RWPE2 (cell line): Measurements from ENCODE around the gene TP53TG3.
"Not testable (repeated sequence)": the region's sequence is repeated elsewhere in the genome, so short reads cannot be mapped to it uniquely, and the experiment has no call there.

Experiments used
- ATAC-seq: fragments of 200-7000 bp; cut with Tn5 transposase; 3 replicates; pipeline ENCODE4 v1.9.1; 2021; ENCODE audit warnings: low read depth
- DNase-seq: peaks from one replicate; pipeline ENCODE4 v3.0.0-alpha.2; 2020; ENCODE audit warnings: low spot score
- H3K27ac ChIP-seq: fragments of 450-650 bp; 2 replicates; pipeline ENCODE4 v1.5.1; 2017; ENCODE audit warnings: mild to moderate bottlenecking; ENCODE audit not compliant: poor library complexity, severe bottlenecking
- H3K27me3 ChIP-seq: fragments of 250-450 bp; sonication (Bioruptor Pico); 2 replicates; pipeline ENCODE4 v1.5.1; 2021; ENCODE audit warnings: mild to moderate bottlenecking, moderate library complexity; ENCODE audit not compliant: insufficient read depth, poor library complexity, severe bottlenecking
- H3K36me3 ChIP-seq: fragments of 250-450 bp; sonication (Bioruptor Pico); 2 replicates; pipeline ENCODE4 v1.5.1; 2020; ENCODE audit warnings: low read depth, mild to moderate bottlenecking, moderate library complexity
- H3K4me1 ChIP-seq: fragments of 250-450 bp; sonication (Bioruptor Pico); 2 replicates; pipeline ENCODE4 v1.5.1; 2021; ENCODE audit warnings: mild to moderate bottlenecking, moderate library complexity; ENCODE audit not compliant: insufficient read depth, poor library complexity, severe bottlenecking
- H3K4me3 ChIP-seq: fragments of 250-450 bp; sonication (Bioruptor Pico); 2 replicates; pipeline ENCODE4 v1.5.1; 2021; ENCODE audit warnings: mild to moderate bottlenecking, moderate library complexity; ENCODE audit not compliant: severe bottlenecking
- H3K9me3 ChIP-seq: fragments of 250-450 bp; sonication (Bioruptor Pico); 2 replicates; pipeline ENCODE4 v1.5.1; 2021; ENCODE audit warnings: mild to moderate bottlenecking, moderate library complexity; ENCODE audit not compliant: severe bottlenecking

Gene TP53TG3, protein sequence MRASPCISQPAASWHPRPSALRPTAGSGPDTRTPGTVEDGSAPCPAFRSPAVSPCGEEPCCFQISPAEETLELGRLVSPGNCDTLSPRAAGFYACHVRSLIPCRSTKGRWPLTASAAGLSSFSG

DNA sequence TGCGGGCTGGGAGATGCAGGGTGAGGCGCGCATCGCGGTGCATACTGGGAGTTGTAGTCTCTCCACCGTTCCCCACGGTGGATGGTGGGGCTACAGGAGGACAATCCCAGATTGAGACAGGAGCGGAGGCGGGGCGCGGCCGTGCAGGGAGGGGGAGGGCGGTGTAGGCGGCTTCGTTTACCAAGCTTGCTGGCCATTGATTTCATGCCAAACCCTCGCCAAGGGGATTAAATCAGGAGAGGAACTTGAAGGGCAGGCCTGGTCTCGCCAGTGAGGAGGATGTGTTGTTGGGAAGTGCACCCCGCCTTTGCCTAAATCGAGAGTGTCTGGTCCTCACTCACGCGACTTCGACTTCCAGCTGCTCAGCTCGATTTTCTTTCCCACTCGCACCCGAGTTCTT, at the start of gene TP53TG3:
TSS of gene TP53TG3 (minus strand) at position 101 of the 400 bp plus-strand sequence. CDS start at position 33, 68 bp downstream.
- not testable (repeated sequence) for H3K27ac ChIP-seq, ATAC-seq, H3K4me3 ChIP-seq, H3K27me3 ChIP-seq, H3K36me3 ChIP-seq, H3K9me3 ChIP-seq, H3K4me1 ChIP-seq, DNase-seq

DNA sequence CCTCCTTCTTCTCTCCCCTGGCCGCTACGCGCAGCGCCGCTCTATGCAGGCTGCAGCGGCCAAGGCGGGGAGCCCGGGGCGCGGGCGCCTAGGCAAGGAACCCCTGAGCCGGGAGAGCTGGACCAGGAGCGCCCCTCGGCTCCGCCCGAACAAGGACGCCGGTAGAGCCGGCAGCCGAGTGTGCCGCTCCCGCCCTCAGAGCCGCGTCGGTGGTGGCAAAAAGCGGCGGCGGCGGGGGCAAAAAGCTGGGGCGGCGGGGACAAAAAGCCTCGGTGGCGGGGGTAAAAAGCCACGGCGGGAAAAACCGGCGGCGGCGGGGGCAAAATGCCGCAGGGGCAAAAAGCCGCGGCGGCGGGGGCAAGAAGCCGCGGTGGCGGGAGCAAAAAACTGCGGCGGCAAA, 25.1 kb downstream of the TP53TG3 start:
- H3K27me3 ChIP-seq, H3K4me3 ChIP-seq, H3K27ac ChIP-seq, H3K36me3 ChIP-seq, DNase-seq, ATAC-seq, H3K9me3 ChIP-seq, H3K4me1 ChIP-seq: not testable (repeated sequence)

DNA sequence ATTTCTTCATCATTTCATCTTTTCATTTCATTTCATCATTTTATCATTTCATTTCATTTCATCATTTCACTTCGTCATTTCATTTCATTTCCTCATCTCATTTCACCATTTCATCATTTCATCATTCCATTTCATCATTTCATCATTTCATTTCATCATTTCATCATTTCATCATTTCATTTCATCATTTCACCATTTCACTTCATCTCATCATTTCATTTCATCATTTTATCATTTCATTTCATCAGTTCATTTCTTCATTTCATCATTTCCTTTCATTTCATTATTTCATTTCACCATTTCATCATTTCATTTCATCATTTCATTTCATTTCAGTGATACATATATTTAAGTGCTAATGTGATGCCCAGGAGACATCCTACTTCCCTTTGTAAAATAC, 28.4 kb downstream of the TP53TG3 start:
- not testable (repeated sequence) for H3K27ac ChIP-seq

DNA sequence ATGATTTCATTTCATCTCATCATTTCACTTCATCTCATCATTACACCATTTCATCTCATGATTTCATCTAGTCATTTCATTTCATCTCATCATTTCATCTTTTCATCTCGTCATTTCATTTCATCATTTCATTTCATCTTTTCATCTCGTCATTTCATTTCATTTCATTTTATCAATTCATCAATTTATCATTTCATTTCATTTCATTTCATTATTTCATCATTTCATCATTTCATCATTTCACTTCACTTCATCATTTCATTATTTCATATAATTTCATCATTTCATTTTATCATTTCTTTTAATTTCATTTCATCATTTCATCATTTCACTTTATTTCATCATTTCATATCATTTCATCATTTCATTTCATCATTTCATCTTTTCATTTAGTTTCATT, 29.2 kb downstream of the TP53TG3 start:
- ATAC-seq, H3K27me3 ChIP-seq, DNase-seq, H3K4me1 ChIP-seq, H3K9me3 ChIP-seq, H3K27ac ChIP-seq, H3K36me3 ChIP-seq, H3K4me3 ChIP-seq: not testable (repeated sequence)

More for the DNA sequence above, 28.4 kb downstream of the TP53TG3 start:
- not testable (repeated sequence) for H3K27me3 ChIP-seq, ATAC-seq, H3K36me3 ChIP-seq, H3K4me1 ChIP-seq, H3K9me3 ChIP-seq, DNase-seq, H3K4me3 ChIP-seq

DNA sequence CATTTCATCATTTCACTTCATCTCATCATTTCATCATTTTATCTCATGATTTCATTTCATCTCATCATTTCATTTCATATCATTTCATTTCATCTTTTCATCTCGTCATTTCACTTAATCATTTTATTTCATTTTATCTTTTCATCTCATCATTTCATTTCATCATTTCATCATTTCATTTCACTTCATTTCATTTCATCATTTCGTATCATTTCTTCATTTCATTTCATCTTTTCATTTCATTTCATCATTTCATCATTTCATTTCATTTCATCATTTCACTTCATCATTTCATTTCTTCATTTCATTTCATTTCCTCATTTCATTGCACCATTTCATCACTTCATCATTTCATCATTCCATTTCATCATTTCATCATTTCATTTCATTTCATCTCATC, 29.8 kb downstream of the TP53TG3 start:
- H3K36me3 ChIP-seq, ATAC-seq, H3K4me1 ChIP-seq, H3K27ac ChIP-seq, H3K9me3 ChIP-seq, H3K27me3 ChIP-seq, DNase-seq, H3K4me3 ChIP-seq: not testable (repeated sequence)

DNA sequence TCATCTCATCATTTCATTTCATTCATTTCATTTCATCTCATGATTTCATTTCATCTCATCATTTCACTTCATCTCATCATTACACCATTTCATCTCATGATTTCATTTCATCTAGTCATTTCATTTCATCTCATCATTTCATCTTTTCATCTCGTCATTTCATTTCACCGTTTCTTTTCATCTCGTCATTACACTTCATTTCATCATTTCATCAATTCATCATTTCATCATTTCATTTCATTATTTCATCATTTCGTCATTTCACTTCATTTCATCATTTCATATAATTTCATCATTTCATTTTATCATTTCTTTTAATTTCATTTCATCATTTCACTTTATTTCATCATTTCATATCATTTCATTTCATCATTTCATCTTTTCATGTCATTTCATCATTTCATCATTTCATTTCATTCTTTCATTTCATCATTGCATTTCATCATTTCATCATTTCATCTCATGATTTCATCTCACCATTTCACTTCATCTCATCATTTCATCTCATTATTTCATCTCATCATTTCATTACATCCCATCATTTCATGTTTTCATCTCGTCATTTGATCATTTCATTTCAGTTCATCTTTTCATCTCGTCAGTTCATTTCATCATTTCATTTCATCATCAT, 30.6 kb downstream of the TP53TG3 start:
- not testable (repeated sequence) for H3K27ac ChIP-seq, H3K4me3 ChIP-seq, H3K4me1 ChIP-seq, DNase-seq, H3K27me3 ChIP-seq, H3K9me3 ChIP-seq, H3K36me3 ChIP-seq, ATAC-seq

DNA sequence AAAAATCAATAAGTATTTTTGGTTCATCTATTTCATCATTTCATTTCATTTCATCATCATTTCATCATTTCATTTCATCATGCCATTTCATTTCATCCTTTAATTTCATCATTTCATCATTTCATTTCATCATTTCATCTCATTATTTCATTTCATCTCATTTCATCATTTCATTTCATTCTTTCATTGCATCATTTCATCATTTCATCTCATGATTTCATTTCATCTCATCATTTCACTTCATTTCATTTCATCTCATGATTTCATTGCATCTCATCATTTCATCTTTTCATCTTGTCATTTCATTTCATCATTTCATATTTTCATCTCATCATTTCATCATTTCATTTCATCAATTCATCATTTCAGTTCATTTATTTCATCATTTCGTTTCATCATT, 31.2 kb downstream of the TP53TG3 start:
- not testable (repeated sequence) for DNase-seq, H3K27ac ChIP-seq, H3K9me3 ChIP-seq, H3K27me3 ChIP-seq, H3K4me1 ChIP-seq, H3K4me3 ChIP-seq, ATAC-seq, H3K36me3 ChIP-seq

DNA sequence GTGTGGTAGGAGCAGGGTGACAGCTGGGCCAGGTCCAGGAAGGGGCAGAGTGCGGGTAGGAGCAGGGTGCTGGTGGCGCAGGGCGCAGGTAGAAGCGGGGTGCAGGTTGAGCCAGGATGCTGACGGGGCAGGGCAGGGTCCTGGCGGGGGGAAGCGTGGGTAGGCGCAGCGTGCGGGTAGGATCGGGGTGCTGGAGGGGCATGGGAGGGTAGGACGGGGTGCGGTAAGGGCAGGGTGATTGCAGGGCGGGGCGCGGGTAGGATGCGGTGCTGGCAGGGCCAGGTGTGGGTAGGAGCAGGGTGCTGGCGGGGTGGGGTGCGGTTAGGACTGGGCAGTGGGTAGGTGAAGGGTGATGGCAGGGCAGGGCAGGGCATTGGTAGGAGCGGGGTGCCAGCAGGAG, 38.4 kb downstream of the TP53TG3 start:
- not testable (repeated sequence) for H3K4me3 ChIP-seq, ATAC-seq, H3K27me3 ChIP-seq, H3K27ac ChIP-seq, DNase-seq, H3K4me1 ChIP-seq, H3K9me3 ChIP-seq, H3K36me3 ChIP-seq

DNA sequence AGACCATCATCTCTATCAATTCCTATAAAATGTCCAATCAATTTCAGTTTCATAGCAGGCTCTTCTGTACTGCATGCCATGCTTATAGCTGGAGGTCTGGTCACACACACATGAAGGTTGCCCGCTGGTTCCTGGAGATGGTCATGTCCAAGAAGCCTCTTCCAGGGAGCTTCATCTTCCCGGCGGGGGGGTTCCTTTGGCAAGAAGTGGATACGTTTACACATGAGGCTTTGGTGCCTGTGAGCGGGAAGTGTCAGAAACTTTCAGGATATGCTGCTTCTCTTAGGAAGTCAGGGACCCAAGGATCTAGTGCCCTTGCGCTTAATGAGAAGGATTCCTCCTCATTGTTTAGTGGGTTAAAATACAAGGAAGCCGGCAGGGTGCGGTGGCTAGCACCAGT, 43.9 kb downstream of the TP53TG3 start:
- H3K4me3 ChIP-seq, H3K27ac ChIP-seq, H3K9me3 ChIP-seq, ATAC-seq, H3K27me3 ChIP-seq, H3K4me1 ChIP-seq, H3K36me3 ChIP-seq, DNase-seq: not testable (repeated sequence)
